GM19099 (cell line): Measurements from ENCODE around the gene RNU6-8.

Experiments used
- POLR2A ChIP-seq: IDR thresholded peaks from 3 replicates; pipeline ENCODE4 v1.6.1; 2011; ENCODE audit warnings: low read depth; ENCODE audit not compliant: insufficient read length; ENCODE audit errors: extremely low read depth

The RNU6-8 gene

DNA sequence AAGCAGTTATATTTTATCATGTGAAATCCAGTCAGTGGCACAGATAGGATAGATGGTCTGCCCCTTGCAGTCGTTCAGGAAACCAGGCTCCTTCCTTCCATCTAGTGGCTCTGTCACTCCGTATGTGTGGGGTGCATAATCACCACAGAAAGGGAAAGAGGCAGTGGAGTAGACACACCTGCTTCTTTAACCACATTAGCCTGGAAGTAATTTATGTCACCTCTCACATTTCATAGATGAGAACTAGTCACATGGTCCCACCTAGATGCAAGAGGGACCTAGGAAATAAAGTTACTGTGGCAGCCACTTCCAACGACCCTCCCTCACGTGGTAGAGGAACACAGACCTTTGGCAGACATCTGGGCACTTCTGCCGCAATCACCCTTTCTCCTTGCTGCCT, 14.2 kb upstream of the RNU6-8 start:
- TF ChIP-seq POLR2A = no peak

DNA sequence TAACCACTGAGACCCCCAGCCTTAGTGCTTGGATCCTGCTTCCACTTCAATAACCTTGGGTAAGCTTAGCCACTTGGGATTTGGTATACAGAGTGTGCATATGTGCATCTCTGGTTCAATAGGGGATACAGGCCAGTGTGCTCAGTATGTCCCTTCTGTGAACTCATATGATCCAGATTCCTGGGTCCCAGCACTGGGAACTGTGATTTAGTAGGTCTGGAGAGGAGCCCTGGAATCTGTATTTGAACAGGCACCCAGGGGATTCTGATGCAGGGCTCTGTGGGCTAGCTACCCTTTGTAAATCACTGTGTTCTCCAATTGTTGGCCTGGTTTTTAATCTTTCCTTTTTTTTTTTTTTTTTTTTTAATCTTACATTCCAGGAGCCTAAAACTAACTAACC, 9.8 kb upstream of the RNU6-8 start:
- no peak for TF ChIP-seq POLR2A

DNA sequence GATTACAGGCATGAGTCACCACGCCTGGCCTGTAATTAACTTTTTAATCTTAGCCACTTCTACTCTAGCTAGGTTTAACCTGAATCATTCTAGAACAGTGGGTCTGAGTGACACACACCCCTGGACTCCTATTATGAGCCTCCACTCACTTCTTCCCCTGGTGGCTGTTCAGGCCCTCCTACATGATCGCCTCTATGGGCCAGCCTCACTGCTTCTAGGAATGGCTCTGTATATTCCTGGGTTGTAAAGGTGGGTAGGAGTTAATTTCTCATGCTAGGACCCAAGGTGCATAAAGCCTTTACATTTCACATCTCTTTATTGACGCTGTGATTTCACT, 8.0 kb upstream of the RNU6-8 start:
- TF ChIP-seq POLR2A = no peak

DNA sequence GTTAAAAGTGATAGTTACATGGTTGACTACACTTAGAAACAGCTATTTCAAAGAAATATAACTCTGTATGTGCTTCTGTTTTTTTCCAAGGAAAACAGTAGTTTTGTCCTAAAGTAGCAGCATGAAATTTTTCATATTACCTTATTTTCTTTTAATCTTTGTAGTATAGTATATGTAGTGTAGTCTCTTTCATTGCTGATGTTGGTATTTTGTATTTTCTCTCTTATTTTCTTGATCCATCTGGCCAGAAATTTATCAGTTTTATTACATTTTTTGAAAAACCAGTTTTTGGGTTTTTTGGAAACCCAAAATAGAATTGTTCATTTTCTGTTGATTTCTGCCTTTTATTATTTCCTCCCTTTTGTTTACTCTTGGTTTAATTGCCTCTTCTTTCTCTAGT, 6.4 kb upstream of the RNU6-8 start:
- no peak for TF ChIP-seq POLR2A

DNA sequence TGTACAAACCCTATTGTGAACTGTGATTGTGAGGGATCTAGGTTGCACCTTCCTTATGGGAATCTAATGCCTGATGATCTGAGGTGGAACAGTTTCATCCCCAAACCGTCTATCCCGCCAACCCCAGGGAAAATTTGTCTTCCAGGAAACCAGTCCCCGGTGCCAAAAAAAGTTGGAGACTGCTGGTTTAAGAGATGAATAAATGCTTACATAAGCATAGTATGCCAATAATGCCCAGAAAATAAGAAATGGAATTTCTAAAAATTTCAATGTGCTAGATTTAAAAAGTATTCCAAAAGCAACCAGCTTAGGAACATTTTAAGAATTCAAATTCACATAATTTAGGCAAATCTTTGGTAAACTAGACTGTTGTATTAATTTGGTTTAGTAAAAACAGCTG, 5.4 kb upstream of the RNU6-8 start:
- no peak for TF ChIP-seq POLR2A

DNA sequence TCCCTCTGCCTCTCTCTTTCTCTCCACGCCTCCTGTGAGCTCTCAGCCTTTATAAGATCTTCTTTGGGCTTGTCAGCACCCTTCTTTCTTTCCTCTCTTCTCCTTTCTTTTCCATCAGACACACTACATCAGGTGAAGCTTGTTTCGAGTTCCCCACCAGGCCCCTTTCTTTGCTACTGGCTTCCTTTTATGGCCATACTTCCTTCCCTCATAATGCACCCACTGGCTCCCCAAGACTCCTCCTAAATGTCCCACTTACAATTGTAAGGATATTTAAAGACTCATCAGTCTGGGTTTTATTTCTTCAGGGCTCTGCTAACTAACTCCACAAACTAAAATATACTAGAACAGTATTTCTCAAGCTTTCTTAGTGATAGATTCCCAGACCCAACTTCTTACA, 3.5 kb upstream of the RNU6-8 start:
- no peak for TF ChIP-seq POLR2A

DNA sequence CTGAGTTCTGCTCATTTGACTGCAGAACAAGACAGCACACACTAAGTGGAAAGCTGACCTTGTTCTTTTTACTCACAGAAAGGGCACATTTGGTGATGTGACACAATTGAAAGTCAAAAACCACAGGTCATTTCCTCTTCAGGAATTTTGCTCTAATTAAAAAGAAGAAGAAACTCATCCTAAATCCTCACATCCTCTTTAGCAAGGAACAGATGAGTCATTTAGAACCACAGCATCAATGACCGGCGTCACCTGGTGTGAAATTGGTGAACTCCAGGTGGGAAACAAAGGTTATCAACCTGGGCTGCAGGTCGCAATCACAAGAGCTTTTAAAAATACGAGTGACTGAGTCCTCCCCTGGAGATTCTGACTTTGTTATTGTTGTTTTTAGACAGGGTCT, 2.9 kb upstream of the RNU6-8 start:
- TF ChIP-seq POLR2A = no peak

DNA sequence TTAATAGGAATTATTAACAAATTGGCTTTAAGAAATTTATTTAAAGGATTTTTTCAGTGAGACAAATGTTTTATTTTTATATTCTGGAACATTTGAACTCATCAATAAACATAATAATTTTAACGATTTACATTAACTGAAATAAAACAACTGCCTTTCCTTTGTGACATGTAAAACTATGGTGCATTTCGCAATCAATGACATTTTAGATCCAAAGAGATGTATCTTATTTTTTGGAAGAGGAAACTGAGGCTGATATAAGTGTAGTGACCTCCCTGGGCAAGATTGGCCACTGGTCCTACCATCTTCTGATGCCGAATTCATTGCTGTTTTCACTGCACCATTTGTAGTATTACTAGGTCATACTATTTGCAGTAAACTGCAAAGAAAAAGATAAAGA, 2.5 kb upstream of the RNU6-8 start:
- TF ChIP-seq POLR2A = no peak

DNA sequence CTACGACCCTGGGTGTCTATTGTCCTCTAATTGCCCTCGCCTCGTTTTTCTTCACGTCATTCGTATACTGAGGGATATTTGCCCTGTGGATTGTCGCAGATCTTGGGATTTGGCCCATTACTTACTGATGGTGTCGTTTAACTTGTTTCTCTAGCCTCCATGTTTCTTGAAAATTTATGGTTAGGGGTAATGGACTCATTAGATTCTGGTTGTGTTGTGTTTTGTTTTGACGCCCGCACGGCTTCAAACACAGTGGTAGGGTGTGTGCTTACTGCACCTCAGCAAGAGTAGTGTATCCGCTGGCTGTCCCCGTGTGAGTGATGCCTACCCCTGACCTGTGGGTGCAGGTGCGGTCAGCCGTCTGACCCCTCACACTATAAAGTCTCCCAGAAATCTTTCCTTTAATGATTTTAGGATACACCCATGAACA, 874 bp upstream of the RNU6-8 start:
- no peak for TF ChIP-seq POLR2A

DNA sequence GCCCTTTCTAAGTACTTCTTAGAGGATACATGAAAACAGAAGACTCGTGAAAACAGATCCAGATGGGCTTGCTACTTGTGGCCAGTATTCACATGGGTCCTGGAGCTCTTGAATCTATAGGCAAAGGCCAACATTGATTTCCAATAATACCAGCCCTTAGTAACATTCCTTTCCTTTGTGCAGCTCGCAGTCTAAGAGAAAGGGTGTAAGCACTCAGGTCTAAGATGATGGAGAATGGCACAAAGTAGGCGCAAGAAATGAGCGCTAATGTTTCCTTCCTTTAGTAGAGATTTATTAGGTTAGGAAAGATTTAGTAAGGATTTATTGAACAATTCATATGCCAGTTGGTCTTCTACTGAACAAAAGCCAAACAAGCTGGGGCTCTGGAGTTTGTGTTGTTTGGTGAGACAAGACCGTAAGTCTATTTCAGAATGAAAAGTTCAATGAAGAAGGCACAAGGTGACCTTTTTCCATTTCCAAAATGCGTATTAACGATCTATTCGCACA, 525 bp downstream of the RNU6-8 start:
- no peak for TF ChIP-seq POLR2A

DNA sequence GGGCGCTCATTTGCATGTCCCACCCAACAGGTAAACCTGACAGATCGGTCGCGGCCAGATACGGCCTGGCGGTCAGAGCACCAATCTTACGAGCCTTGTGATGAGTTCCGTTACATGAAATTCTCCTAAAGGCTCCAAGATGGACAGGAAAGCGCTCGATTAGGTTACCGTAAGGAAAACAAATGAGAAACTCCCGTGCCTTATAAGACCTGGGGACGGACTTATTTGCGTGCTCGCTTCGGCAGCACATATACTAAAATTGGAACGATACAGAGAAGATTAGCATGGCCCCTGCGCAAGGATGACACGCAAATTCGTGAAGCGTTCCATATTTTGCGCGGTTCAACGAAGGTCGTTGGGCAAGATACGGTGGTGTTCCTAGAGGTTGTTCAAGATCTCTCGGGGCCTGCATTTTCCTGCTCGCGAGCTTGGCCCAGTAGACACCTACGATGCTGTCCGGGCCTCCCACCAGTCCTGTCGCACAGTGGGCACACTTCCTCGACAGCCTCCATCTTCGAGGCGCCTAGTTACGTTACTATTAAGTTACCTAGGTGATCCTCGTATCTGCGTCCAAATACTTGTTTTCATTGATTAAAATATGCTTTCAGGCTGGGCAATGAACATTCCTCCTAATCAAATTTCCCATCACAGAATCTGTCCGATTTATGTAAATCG, 1.1 kb downstream of the RNU6-8 start, which contains the start of gene RNU6-7:
RNU6-7 (plus strand) TSS at position 230 of the 675 bp plus-strand sequence.
- TF ChIP-seq POLR2A = no peak

DNA sequence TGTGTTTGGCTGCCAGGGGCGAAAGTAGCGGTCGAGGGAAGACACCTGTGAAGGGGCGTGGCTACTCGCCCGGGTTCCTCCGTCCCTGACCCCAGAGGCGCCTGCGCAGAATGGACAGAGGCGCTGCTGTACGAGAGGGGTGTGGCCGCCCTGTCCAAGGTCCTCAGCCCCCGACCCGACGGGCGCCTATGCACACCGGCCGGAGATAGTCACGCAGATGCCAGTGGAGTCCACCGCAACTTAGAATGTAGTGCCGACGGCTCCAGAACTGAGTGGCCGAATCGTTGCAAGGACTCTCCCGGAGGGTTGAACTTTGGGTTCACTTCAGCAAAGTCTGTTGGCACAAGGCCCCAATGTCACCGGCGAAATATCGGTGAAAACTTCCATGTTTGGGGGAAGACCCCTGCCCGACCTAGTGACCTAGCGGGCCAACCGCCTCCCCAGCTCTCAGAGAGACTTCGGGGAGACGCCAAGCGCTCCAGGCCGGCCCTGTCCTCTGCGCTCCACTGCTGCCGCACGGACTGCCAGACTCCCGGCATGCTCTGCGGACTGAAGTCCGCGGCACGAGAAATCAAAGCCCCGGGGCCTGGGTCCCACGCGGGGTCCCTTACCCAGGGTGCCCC, 1.8 kb downstream of the RNU6-8 start:
- TF ChIP-seq POLR2A = no peak

DNA sequence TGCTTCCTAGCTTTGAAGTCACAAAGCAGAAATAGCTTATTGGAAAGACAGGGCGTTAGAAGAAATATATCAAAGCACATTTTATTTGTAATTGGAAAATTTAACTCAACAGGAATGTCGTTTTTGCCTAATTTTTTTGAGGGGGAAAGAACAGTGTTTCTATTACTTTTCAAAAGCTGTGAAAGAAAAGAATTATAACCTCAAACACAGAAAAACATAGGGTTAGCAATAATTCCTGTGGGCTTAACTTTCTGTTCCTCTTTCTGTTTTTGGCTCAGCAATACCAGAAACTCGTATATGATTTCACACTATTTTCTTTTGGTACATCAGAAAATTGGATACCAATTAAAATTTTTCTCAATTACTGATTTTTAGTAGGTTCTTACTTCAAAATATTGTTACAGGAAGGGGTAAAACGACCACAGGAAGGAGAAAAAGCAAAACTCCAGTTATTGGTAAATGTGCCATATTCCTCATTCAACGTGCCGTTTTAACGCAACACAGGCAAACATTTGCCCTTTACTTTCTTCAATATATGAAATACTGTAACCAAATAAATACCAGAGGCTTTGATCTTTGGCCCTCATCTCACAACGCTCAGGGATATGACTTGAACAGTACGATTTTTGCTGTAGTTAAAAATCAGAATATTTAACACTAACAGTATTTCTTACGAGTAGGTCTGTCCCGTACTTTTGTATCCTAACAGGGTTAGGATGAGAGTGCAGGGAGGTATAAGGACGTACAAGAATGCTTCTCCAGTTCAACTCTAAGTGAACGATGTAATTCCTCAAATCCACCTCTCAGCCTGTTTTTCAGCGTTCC, 2.5 kb downstream of the RNU6-8 start:
- no peak for TF ChIP-seq POLR2A

DNA sequence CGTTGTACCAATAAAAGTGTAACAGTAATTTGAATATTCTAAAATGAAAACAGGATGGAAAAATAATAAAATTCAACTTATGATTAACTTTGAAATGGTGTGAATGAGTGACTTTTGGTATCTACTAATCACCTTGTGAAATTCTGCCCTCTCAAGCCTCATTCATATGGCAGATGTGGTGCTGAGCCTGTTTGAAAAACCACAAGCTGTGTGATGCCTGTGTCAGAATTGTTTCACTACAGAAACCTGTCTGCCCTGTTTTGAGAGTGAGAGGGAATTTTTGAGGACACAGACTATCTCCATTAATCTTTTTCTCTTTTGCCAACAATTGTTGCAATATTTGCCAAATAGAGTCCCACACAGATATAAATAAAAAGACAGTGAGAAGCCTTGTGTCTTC, 5.2 kb downstream of the RNU6-8 start:
- no peak for TF ChIP-seq POLR2A

DNA sequence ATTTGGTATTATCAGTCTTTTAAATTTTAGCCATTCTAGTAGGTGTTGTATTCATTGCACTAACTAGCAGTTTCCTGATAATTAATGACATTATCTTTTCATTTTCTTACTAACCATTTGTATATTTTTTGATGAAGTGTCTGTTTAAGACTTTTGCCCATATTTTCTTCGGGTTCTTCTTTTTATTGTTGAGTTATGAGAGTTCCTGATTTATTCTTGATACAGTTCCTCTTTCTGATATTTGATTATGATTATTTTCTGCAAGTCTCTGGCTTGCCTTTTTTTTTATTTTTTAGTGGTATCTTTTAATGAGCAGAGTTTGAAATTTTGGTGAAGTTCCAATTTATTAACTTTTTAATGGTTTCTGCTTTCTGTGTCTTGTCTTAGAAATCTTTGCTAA, 7.4 kb downstream of the RNU6-8 start:
- no peak for TF ChIP-seq POLR2A

DNA sequence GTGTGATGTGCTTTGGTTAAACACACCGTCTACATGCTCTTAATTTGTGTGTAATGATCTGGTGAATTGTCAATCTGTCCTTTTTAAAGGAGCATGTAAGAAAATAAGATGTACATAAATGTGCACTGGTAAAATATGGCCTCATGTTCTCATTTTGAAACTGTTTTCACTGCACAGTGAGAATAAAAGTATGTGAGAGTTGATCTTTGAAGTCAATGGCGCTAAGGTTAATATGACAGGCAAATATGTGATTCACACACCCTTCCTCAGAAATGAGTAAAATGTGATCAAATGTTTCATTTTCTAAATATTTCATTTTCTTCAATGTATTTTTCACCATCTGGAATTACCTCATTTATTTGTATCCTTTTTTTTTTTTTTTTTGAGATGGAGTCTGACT, 9.5 kb downstream of the RNU6-8 start:
- TF ChIP-seq POLR2A = no peak

DNA sequence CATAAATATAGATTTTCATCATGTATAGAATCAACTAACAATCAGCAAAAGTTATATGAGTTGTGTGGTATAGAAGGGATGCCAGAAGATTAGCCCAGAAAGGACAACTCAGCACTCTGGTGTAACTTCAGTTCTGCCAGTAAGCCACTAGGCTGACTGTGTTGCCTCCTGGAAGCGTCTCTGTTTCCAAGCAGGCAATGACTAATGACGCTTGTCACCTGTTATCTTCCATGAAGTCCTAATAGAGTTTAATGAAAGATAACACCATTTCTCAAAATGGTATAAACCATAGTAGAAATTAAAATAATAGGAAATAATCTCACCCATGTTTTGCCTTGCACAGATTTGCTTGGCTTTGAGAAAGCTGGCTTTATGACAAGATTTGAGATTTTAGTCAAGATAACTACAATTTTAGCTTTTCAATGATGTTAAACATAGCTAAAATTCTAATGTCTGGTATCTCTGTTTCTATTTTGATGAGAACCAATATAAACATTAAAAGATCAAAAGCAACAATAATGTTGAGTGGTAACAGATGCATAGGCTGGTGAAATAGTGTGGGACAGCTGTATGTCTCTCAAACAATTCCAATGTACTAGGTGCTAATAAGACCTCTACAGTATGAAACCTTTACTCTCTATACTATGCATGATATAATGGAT, 10.2 kb downstream of the RNU6-8 start:
- no peak for TF ChIP-seq POLR2A
